ENCODE measurements around the gene HAGH. TPM values are rescaled to one million over a fixed set of nuclear protein-coding genes. Genes with fewer than 3 reads are reported as not detected.
A peak's percentile ranks its signal among the peaks of the same experiment; 100 is the strongest.

The HAGH gene
- total and polyA plus RNA-seq, 9 of the 15 experiments (the other 6 are each of a cell fraction or from before 2014, with no cell fraction given), result 0.46 to 35.1 (median 16.8) TPM

DNA sequence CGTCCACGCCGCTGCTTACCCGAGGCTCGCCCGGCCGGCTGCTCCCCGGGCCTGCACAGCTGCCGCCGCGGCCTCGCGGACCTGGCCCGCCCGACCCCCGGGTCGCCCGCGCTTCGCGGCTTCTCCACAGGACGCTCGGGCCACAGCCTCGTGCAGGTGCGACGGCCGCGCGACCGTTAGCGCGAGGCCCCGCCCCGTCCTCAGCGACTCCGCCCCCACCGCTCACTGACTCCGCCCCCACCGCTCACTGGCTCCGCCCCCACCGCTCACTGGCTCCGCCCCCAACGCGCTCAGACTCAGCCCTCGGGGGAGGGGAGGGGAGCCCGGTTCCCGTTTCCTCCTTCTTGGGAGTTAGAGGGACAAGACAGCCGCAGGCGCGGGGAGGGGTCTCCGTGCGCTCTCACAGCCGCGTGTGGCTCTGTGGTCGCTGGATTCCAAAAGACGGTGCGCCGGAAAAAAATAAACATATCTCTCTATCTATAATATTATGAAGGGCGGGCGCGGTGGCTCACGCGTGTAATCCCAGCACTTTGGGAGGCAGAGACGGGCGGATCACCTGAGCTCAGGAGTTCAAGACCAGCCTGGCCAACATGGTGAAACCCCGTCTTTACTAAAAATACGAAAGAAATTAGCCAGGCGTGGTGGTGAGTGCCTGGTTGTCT is 45.5 kb upstream of the HAGH start, which contains the start of gene MEIOB (continued):
- TF ChIP-seq, protein P1, sequence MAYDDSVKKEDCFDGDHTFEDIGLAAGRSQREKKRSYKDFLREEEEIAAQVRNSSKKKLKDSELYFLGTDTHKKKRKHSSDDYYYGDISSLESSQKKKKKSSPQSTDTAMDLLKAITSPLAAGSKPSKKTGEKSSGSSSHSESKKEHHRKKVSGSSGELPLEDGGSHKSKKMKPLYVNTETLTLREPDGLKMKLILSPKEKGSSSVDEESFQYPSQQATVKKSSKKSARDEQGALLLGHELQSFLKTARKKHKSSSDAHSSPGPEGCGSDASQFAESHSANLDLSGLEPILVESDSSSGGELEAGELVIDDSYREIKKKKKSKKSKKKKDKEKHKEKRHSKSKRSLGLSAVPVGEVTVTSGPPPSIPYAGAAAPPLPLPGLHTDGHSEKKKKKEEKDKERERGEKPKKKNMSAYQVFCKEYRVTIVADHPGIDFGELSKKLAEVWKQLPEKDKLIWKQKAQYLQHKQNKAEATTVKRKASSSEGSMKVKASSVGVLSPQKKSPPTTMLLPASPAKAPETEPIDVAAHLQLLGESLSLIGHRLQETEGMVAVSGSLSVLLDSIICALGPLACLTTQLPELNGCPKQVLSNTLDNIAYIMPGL (CRISPR knock-in tag; IDR thresholded peaks at IDR 0.05), result peak; percentile 73; the same call in 1 of the 2 replicates
- TF ChIP-seq CEBPB (tag; IDR thresholded peaks at IDR 0.05), result no peak
- TF ChIP-seq, protein P2, sequence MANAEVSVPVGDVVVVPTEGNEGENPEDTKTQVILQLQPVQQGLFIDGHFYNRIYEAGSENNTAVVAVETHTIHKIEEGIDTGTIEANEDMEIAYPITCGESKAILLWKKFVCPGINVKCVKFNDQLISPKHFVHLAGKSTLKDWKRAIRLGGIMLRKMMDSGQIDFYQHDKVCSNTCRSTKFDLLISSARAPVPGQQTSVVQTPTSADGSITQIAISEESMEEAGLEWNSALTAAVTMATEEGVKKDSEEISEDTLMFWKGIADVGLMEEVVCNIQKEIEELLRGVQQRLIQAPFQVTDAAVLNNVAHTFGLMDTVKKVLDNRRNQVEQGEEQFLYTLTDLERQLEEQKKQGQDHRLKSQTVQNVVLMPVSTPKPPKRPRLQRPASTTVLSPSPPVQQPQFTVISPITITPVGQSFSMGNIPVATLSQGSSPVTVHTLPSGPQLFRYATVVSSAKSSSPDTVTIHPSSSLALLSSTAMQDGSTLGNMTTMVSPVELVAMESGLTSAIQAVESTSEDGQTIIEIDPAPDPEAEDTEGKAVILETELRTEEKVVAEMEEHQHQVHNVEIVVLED (CRISPR knock-in tag; IDR thresholded peaks at IDR 0.05), result 0 out of 2 replicates have a peak, but pooled peaks have one; percentile 31
- no peak for TF ChIP-seq OTX1 (CRISPR knock-in tag; IDR thresholded peaks at IDR 0.05)
- TF ChIP-seq ESRRA (IDR thresholded peaks at IDR 0.05; ENCODE audit: borderline replicate concordance, low read depth), result no peak
- TF ChIP-seq KAT8 (IDR thresholded peaks at IDR 0.05; ENCODE audit: low read depth), result no peak
- TF ChIP-seq CBX2 (IDR thresholded peaks at IDR 0.05; ENCODE audit: insufficient read depth, low read length, poor library complexity, severe bottlenecking), result no peak
- TF ChIP-seq GATAD2B (IDR thresholded peaks at IDR 0.05; ENCODE audit: borderline replicate concordance), result peak; percentile 87
- peak; percentile 66; the same call in 1 of the 2 replicates for TF ChIP-seq EP400 (IDR thresholded peaks at IDR 0.05)
- no peak for TF ChIP-seq ZFPM2 (CRISPR knock-in tag; IDR thresholded peaks at IDR 0.05)
- no peak for TF ChIP-seq ZNF146 (CRISPR knock-in tag; IDR thresholded peaks at IDR 0.05; ENCODE audit: unreplicated experiment)
- TF ChIP-seq, protein P3, sequence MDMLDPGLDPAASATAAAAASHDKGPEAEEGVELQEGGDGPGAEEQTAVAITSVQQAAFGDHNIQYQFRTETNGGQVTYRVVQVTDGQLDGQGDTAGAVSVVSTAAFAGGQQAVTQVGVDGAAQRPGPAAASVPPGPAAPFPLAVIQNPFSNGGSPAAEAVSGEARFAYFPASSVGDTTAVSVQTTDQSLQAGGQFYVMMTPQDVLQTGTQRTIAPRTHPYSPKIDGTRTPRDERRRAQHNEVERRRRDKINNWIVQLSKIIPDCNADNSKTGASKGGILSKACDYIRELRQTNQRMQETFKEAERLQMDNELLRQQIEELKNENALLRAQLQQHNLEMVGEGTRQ (CRISPR knock-in tag; IDR thresholded peaks at IDR 0.05), result no peak
- TF ChIP-seq, protein P4, sequence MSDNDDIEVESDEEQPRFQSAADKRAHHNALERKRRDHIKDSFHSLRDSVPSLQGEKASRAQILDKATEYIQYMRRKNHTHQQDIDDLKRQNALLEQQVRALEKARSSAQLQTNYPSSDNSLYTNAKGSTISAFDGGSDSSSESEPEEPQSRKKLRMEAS (CRISPR knock-in tag; IDR thresholded peaks at IDR 0.05), result peak; percentile 72
- TF ChIP-seq NEUROD1 (IDR thresholded peaks at IDR 0.05; ENCODE audit: borderline replicate concordance, low read depth, low read length, partially characterized antibody), result no peak
- peak; percentile 17 for TF ChIP-seq CCNT2 (IDR thresholded peaks at IDR 0.05; ENCODE audit: borderline replicate concordance, extremely low read depth, insufficient read length, low read depth, low read length)
- peak; percentile 60 for TF ChIP-seq KDM5B (IDR thresholded peaks at IDR 0.05; ENCODE audit: insufficient replicate concordance, low read depth, low read length)
- no peak for TF ChIP-seq ELF4 (CRISPR knock-in tag; IDR thresholded peaks at IDR 0.05)
- TF ChIP-seq RBBP5 (IDR thresholded peaks at IDR 0.05; ENCODE audit: borderline replicate concordance, insufficient read depth, low read length, poor library complexity, severe bottlenecking), result peak; percentile 55
- TF ChIP-seq MAZ (CRISPR knock-in tag; conservative IDR thresholded peaks at IDR 0.05 in 1 of 2, IDR thresholded peaks at IDR 0.05 in 1 of 2), result peak; percentile 65 to 77
- TF ChIP-seq PRMT5 (CRISPR knock-in tag; IDR thresholded peaks at IDR 0.05), result no peak
- TF ChIP-seq LARP7 (IDR thresholded peaks at IDR 0.05), result no peak
- 0 out of 2 replicates have a peak, but pooled peaks have one; percentile 0 for TF ChIP-seq GABPA (tag; conservative IDR thresholded peaks at IDR 0.05; ENCODE audit: low read depth)
- peak; percentile 65; the same call in 1 of the 2 replicates for TF ChIP-seq PHF8 (IDR thresholded peaks at IDR 0.05; ENCODE audit: borderline replicate concordance, low read length)
- no peak for TF ChIP-seq ZNF57 (CRISPR knock-in tag; IDR thresholded peaks at IDR 0.05)

Measured in K562 (cell line).